Panc1 (cell line): Measurements from ENCODE around the gene ZNF391. TPM values are rescaled to one million over a fixed set of nuclear protein-coding genes. Genes with fewer than 3 reads are reported as not detected.

Experiments used
- ATAC-seq: fragments of 200-7000 bp; cut with Tn5 transposase; 2 replicates; pipeline ENCODE4 v1.9.1; 2020; ENCODE audit warnings: mild to moderate bottlenecking, moderate library complexity
- BruUV-seq: library from RNA; stranded (reverse); fragments of 400-500 nt; replicated peaks from 2 replicates; lab custom pipeline; 2021; lab: Mats Ljungman, UMichigan
- CTCF ChIA-PET: fragments of 300-600 bp; sonication (Branson Sonifier 250); formaldehyde crosslinking; loops from one replicate; lab custom pipeline; 2022; ENCODE audit warnings: antibody characterized with exemption; lab: Charles Lee
- POLR2A ChIA-PET: fragments of 300-600 bp; sonication (Branson Sonifier 250); formaldehyde crosslinking; loops from one replicate; lab custom pipeline; 2022; ENCODE audit warnings: antibody characterized with exemption; lab: Charles Lee
- DNase-seq: peaks from one replicate; pipeline ENCODE4 v3.0.0-alpha.2; 2010; ENCODE audit warnings: low read depth, low spot score
- H3K27ac ChIP-seq: 2 replicates; pipeline ENCODE4 v1.5.1; 2011; ENCODE audit warnings: mild to moderate bottlenecking, low read length, inconsistent platforms
- H3K27me3 ChIP-seq: fragments of 200-500 bp; sonication (Bioruptor generic); 2 replicates; pipeline ENCODE4 v1.6.0; 2014; ENCODE audit warnings: low read length, inconsistent platforms; ENCODE audit not compliant: control insufficient read depth, insufficient read depth
- H3K36me3 ChIP-seq: fragments of 200-500 bp; sonication (Bioruptor generic); 2 replicates; pipeline ENCODE4 v1.5.1; 2014; ENCODE audit warnings: inconsistent platforms, mild to moderate bottlenecking, low read length, moderate library complexity; ENCODE audit not compliant: control insufficient read depth, insufficient read depth
- H3K4me1 ChIP-seq: 2 replicates; pipeline ENCODE4 v1.5.1; 2011; ENCODE audit warnings: inconsistent platforms, mild to moderate bottlenecking, low read length, moderate library complexity; ENCODE audit not compliant: control insufficient read depth, insufficient read depth
- H3K4me3 ChIP-seq, 2 experiments: 2 replicates each; pipeline ENCODE4 v1.5.1; 2011 to 2012; ENCODE audit warnings: low read depth in 2 of 2, low read length in 2 of 2, mild to moderate bottlenecking in 2 of 2, inconsistent platforms in 1 of 2, moderate library complexity in 1 of 2
- H3K9me3 ChIP-seq: fragments of 200-500 bp; sonication (Bioruptor generic); 2 replicates; pipeline ENCODE4 v1.5.1; 2014; ENCODE audit warnings: low read depth, mild to moderate bottlenecking, inconsistent platforms, low read length, moderate library complexity; ENCODE audit not compliant: control insufficient read depth, insufficient read depth
- CTCF ChIP-seq: fragments of 450-650 bp; IDR thresholded peaks from 2 replicates; pipeline ENCODE4 v1.5.1; 2017; ENCODE audit warnings: mild to moderate bottlenecking
- POLR2AphosphoS5 ChIP-seq: IDR thresholded peaks from 2 replicates; pipeline ENCODE4 v1.6.1; 2012; ENCODE audit warnings: mild to moderate bottlenecking, low read depth, low read length, moderate library complexity
- REST ChIP-seq, 2 experiments: IDR thresholded peaks; 2 replicates each; pipeline ENCODE4 v1.6.1; 2011 to 2012; ENCODE audit warnings: low read depth in 2 of 2, control low read depth in 1 of 2, low read length in 1 of 2, mild to moderate bottlenecking in 1 of 2, moderate library complexity in 1 of 2; ENCODE audit not compliant: insufficient read depth in 1 of 2
- SIN3A ChIP-seq: IDR thresholded peaks from 2 replicates; pipeline ENCODE4 v1.6.1; 2012; ENCODE audit warnings: low read depth, mild to moderate bottlenecking, low read length, moderate library complexity, borderline replicate concordance; ENCODE audit not compliant: insufficient read depth
- TCF7L2 ChIP-seq: IDR thresholded peaks from 2 replicates; pipeline ENCODE4 v1.6.1; 2011; ENCODE audit warnings: mild to moderate bottlenecking, low read depth, low read length, inconsistent platforms
- in situ Hi-C: cut with HindIII; loops from 2 replicates; pipeline ENCODE4 v1.10.0; 2016; ENCODE audit warnings: low sequenced_read_pairs, low pct_unique_long_range_greater_than_20kb
- intact Hi-C: fragments of 100-400 bp; cut with micrococcal nuclease; formaldehyde crosslinking; loops from one replicate; pipeline ENCODE4 v1.10.0; 2022; ENCODE audit not compliant: unreplicated experiment
- total RNA-seq: library from RNA; stranded (reverse); gene quantifications from one replicate; pipeline ENCODE4 v1.2.1, GENCODE V29; 2021; ENCODE audit not compliant: unreplicated experiment

ZNF391 gene
- total RNA-seq, 1 experiment from 2014 or later = 4.4 TPM

- Histone ChIP-seq H3K9me3 (no peaks in the 10 kb centered on the region; the same call in 1 of the 2 replicates), H3K27ac (no peak overlapping the region), H3K27me3 (no peaks in the 10 kb centered on the region), H3K4me1 (peaks cover 2% of the 10 kb centered on the region; the same call in 1 of the 2 replicates), H3K36me3 (no peaks in the 10 kb centered on the region), H3K4me3 (no peak overlapping the region)
- no peak for TF ChIP-seq SIN3A
- no peak for TF ChIP-seq CTCF
- TF ChIP-seq POLR2AphosphoS5 = no peak
- no peak for TF ChIP-seq TCF7L2
- TF ChIP-seq REST (IDR thresholded peaks at IDR 0.05; ENCODE audit: insufficient read depth in 1 of 2, low read depth in 2 of 2, low read length in 1 of 2) = no peak
- ChIA-PET POLR2A (no interaction called here), CTCF (no interaction called here)
- DNase-seq (no peak), ATAC-seq (no peak)
- intact Hi-C loops = no loop called here
- BruUV-seq = no TSS peak
- in situ Hi-C loops = no loop called here
Measured at GRCh38 chr6:27383011-27383410, 5.5 kb upstream of the ZNF391 start.

- POLR2A ChIA-PET = no interaction called here
Measured at GRCh38 chr6:27383481-27383880, 5.1 kb upstream of the ZNF391 start.

More at GRCh38 chr6:27383481-27383880, 5.1 kb upstream of the ZNF391 start:
- TF ChIP-seq REST (IDR thresholded peaks at IDR 0.05; ENCODE audit: insufficient read depth in 1 of 2, low read depth in 2 of 2, low read length in 1 of 2) (no peak), SIN3A (no peak), POLR2AphosphoS5 (no peak), TCF7L2 (no peak), CTCF (no peak)
- DNase-seq = no peak
- peaks cover 6% of the 10 kb centered on the region; the same call in 1 of the 2 replicates for H3K4me1 ChIP-seq
- BruUV-seq = no TSS peak
- H3K36me3 ChIP-seq = no peaks in the 10 kb centered on the region
- H3K4me3 ChIP-seq = no peak overlapping the region
- H3K27ac ChIP-seq = no peak overlapping the region
- CTCF ChIA-PET = no interaction called here
- ATAC-seq = no peak
- no peaks in the 10 kb centered on the region; the same call in 1 of the 2 replicates for H3K9me3 ChIP-seq
- in situ Hi-C loops = no loop called here
- H3K27me3 ChIP-seq = no peaks in the 10 kb centered on the region
- intact Hi-C loops = no loop called here
